Ammon's horn (tissue), 1 donor: ENCODE measurements around the gene TRIM62.

Experiments
- DNase-seq: peaks from one replicate; pipeline ENCODE4 v3.0.0-alpha.2; 2016; ENCODE audit warnings: low spot score

The TRIM62 gene

DNA sequence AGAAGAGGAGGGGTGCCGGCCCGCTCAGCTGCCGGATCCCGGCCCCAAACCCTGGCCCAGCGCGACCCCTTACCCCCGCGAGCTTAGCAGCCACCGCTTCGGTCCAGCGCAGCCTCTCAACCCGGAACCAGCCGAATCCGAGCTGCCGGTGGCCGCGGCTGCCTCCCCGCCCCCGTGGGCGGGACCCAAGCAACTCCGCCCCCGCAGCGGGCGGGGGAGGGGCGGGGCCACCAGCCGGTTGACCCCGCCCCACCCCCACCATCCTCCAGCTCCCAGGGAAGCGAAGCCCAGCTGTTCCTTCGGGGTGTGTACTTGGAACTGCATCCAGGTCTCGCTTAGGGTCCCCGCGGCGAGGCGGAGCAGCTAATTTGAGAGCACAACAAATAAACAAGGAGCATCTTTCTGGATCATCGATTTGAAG lies at the start of gene TRIM62:
Gene TRIM62, minus strand, starts transcription at position 123 of the 421 bp plus-strand sequence. CDS start 611 bp downstream, outside the sequence.
- peak; percentile 90 for DNase-seq

DNA sequence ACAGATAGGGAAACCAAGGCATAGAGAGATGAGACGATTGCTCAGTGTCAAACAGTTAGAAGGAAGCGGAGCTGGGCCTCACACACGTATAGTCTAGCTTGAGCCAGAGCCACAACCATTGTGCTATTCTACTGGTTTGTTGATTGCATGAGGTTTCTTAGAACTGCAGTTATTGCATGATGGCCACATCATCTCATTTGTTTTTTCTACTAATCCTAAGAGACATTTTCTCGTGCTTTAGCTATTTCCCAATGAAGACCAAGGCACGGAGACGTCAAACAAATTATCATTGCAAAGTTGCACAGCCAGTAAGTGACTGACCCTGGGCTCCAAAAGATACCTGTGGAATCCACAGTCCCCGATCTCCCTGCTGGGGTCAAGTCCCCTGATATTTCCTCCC lies 49.3 kb upstream of the TRIM62 start:
- no peak for DNase-seq

DNA sequence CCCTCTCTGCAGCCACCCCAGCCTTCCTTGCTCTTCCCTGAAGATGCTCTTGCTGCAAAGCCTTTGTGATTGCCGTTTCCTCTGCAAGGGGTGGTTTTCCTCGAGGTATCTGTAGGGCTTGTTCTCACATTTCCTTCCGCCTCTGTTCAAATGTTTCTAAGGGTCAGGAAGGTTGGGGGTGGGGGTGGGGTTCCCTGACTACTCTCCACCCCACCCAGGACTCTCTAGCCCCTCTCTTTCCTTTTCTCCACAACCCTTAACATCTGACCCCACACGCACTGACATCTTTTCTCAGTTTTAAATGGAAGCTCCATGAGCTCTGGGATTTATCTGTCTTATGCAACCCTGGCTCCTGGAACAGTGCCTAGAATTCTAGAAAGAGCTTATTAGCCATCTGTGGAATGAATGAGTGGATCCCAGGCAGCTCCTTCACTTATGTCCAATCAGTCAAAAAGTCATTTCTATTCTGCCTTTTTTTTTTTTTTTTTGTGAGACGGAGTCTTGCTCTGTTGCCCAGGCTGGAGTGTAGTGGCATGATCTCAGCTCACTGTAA lies 47.2 kb upstream of the TRIM62 start:
- peak; percentile 76 for DNase-seq

DNA sequence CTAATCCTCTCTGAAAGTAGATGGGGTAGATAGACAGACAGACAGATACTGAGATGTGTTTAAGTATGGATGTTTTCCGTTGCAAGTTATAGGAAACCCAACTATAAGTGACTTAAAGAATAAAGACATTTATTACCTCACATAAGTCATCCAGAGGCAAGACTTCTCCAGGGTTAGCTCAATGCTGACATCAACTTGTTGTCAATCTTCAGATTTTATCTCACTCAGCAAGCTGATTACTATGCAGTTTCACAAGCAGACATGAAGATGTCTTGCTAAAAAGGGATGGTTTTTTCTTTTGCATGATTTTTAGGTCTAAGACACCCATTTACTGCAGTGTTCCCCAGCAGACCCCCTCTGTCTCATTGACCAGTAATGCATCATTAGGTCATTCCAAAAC lies 43.7 kb upstream of the TRIM62 start:
- no peak for DNase-seq

DNA sequence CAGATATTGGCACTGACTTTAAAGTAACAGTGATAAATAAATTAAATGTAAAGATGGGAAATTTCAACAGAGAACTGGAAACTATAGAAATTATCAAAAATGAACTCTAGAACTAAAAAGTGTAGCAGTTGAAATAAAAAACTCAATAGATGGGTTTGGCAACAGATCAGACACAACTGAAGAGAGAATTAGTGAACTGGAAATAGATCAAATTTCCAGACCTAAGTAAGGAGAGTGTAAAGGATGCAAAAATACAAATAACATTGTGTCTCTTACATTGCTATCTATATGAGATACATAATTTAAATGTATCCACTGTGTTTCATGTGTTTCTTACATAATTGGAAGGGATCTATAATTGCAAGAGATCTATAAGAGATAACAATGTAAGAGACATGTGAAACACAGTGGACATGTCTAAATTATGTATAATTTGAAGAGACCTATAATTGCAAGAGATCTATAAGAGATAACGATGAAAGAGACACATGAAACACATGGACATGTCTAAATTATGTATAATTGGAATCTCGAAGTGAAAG lies 42.4 kb upstream of the TRIM62 start:
- no peak for DNase-seq

DNA sequence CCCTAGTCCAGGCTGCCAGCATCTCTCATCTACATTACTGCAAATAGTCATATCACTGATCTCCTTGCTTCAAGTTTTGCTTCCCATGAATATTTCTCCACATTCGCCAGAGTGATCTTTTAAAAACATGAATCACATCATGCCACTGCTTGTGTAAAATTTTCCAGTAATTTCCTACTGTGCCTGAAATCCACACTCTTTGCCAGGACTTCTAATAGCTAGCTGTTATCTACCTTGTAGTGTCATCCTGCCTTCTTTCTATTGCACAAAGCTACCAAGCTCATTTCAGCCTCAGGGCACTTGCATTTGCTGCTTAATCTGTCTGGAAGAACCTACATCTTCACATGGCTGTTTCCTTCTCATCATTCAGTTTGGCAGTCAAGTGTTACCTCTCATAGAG lies 40.5 kb upstream of the TRIM62 start:
- DNase-seq, result no peak

DNA sequence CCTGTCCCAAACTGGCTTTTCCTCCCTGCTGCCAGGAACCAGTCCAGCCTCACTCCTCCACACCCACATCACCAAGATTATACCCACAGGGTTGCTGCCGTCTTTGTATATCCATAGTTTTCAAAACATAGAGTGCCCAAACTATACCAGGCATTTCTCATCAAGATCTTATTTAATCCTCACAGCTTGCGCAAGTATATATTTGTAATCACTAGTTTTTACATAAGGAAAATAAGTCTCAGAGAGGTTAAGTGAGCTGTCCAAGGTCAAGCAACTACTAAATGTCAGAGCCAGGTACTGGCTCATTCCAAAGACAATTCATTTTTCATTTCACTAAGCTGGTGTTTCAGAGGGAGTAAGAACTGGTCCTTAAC lies 39.5 kb upstream of the TRIM62 start:
- no peak for DNase-seq

DNA sequence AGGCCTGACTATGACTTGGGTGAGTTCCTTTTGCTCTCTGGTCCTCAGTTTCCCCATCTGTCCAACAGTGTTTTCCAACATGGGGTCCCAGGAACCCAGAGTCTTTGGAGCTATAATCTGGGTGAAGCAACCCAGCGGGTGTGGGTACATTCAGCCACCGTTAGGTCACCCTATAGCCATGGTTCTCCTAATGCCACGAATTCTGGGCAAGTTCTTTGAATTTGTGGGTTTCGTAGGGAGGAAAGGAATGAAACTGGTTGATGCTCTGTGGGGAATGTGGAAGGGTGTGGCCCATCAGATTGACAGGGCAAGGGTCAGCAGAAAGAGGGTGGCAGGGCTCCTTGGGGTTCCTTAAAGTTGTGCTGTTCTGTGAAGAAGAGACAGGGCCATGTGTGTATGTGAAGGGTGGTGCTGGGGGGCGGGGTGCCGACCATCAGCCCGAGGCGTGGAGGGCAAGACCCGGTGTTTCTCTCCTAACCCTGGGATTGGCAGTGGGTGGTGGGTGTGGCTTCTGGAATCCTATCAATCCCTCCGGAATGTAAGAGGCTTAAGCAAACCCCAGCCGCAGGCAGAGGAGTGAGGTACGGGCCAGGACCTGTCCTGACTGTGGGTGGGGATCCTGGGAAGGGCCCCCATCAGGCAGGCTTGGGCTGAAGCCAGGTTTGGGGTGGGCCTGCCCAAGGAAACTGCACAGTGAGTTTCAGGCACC lies 39.0 kb upstream of the TRIM62 start:
- no peak for DNase-seq

DNA sequence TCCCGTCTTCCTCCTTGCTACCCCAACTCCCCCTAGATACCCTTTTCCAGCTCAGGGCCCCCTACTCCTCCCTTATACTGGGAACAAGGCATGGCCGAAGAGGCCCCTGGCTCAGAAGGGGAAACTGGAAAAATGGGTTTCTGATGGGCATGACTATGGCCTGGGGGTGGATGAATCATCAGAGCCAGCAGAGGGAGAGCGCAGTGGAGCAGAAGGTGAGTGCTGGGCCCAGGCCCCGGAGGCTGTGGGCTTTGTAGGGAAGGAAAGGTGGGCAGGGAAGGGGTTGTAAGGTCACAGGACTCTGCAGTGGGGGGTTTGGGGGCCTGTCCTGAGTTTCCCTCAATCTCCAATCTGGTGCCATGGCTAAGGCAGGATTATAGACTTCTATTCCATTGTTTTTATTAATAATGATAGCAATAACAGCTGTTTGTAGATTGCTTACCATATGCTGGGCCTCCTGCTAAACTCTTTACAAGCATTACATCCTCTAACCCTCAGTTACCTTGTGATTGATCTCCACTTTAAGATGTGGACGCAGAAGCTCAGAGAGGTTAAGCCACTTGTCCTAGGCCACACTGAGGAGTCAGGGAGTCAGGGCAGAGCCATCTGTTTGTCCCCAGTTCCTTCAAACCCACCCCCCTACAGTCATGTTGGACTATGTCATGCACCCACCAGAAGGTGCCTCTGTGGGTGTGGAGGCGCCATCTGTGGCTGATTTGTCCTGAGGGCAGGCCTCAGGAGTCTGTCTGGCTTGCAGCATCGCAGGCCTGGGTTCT lies 38.2 kb upstream of the TRIM62 start:
- DNase-seq, result no peak

DNA sequence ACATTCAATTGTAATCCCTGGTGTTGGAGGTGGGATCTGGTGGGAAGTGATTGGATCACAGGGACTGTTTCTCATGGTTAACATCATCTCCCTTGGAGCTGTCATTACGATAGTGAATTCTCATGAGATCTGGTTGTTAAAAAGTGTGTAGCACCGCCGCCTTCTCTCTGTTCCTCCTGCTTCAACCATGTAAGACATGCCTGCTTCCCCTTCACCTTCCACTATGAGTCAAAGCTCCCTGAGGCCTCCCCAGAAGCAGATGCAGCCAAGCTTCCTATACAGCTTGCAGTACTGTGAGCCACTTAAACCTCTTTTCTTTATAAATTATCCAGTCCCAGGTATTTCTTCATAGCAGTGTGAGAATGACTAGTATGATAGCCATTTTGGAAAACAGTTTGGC lies 30.1 kb upstream of the TRIM62 start:
- no peak for DNase-seq

DNA sequence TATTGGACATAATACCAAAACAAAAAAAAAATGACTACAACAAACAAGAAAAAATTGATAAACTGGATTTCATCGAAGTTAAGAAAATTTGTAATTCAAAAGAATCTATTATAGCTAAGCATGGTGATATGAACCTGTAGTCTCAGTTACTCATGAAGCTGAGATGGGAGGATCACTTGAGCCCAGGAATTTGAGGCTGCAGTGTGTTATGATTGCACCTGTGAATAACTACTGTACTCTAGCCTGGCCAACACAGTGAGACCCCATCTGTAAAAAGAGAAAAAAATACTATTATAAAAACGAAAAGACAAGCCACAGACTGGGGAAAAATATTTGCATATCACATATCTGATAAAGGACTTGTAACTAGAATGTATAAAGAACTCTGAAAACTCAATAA lies 24.5 kb upstream of the TRIM62 start:
- no peak for DNase-seq

DNA sequence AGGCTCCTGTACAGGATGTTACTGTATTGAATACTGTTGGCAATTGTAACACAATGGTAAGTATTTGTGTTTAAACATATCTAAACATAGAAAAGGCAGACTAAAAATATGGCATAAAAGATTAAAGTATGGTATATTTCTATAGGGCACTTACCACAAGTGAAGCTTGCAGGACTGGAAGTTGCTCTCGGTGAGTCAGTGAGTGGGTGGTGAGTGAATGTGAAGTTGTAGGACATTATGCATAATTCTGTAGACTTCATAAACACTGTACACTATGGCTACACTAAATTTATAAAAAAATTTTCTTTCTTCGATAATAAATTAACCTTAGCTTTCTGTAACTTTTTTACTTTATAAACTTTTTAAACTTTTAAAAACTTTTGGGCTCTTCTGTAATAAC lies 13.7 kb upstream of the TRIM62 start:
- no peak for DNase-seq

DNA sequence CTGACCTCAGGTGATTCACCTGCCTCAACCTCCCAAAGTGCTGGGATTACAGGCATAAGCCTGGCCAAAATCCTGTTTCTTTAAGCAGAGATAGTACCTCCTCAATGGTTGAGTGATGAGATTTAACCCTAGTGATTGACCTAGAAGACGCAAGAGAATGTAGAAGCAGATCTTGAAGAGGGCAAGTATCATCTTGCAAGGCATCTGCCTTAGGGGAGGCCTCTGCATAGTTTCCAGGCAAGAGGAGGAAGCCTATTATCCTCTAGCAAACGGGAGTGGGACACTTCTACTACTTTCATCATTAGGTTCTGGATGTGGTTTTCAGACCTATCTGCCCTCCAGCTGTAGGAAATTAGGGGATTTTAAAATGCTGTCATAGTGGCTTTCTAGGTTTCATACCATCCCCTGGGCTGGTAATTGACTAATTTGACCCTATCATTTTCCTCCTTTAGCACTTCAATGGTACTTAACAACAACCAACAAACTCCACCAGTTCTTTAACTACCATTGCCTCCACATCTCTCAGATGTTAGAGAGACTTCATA lies 10.0 kb upstream of the TRIM62 start:
- no peak for DNase-seq

DNA sequence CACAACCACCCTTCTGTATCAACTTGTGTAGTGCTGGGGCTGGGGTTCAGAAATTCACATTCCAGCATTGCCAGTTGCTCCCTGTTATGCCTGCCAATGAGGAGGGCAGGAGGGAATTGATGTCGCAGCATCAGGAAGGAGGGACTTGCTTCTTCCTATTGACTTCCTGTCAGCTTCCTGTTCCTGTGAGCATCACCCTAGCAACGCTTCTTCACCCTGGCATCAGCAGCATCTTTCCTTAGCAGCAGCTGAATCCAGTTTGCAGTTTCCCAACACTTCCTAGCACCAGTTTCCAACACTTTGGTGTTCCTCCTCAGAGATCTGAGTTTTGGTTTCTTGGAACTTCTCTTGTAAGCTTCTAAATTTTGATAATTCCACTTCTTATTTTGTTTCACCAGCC lies 8.9 kb upstream of the TRIM62 start:
- peak; percentile 50 for DNase-seq

DNA sequence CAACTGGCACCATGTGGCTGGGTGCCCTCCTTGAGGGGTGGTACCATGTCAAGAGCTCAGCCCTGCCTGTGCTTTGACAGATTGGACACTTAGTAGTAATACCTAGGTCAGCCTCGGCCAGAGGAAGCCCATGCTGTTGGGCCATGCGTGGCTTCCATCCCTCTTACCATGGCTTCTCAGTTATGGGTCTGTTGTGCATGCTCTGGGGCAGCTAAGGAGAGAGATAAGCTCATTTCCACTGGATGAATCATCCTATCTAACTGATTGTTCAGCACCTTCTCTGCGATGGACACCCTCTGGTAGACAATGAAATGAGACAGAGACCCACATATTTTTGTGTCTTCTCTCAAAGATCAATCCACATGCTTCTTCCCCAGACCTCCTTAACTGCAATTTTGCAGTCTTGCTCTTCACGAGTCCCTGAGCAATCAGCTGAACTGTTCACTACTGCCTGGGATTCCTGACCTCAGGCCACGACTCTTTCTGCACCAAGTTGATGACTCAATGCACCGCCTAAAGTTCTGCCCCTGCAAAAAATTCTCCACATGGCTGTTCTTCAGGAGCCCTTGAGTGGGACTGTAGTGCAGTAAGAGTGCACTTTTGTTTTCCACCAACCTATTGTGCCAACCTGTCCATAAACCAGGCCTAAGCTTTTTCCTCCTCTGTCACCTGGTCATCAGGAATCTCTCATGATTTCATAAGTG lies 6.9 kb upstream of the TRIM62 start:
- DNase-seq, result no peak

DNA sequence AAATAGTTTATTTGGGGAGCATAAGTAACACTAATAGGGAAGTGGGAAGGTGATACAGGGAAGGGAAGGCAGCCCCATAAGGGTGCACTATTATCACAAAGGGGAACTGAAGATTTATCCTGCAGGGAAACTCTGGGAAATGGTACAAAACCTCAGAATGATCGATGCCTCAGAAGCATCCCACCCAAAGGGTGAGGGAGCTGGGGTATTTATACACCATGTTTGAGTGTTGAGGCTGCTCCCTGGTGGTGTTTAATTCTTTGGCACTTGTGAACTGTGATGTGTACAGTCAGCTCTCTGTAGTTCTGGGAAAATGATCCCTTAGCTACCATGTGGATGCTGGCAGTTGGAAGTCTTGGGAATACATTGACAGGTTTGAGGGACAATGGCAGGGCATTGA lies 5.1 kb upstream of the TRIM62 start:
- DNase-seq, result no peak

DNA sequence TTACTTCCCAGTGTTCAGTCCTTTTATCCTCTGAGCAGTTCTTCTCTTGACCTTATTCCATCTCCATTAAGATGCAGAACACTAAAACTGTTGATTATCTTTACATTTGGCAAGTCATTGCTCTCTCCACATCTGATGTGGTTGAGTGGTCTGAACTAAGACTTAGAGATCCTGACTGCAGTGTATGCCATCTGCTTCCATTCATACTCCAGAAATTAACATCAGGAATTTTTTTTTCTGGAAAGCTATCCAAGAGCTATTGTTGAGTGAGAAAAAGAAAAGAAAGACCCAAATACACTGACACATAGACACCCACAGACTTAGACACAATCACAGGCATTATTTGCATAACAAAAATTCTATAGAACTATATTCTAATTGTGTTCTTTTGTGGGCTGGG lies 3.7 kb upstream of the TRIM62 start:
- no peak for DNase-seq

DNA sequence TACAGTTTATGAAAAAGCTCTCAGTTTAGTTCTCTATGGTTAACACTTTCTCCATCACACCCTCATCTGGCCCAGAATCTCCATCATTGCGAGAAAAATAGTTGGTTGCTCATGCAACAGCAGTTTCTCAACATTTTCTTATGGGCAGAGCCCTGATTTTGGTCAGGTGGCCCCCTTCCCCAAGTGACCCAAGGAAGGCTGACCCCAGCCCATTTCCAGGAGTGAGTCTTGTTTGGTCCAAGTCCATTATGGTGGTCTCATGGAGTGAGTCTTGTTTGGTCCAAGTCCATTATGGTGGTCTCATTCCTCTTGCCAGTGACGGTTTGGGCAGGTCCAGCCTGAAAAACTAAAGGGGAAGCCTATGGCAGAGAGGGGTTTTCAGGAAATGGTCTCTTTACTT lies 1.5 kb upstream of the TRIM62 start:
- DNase-seq, result no peak

DNA sequence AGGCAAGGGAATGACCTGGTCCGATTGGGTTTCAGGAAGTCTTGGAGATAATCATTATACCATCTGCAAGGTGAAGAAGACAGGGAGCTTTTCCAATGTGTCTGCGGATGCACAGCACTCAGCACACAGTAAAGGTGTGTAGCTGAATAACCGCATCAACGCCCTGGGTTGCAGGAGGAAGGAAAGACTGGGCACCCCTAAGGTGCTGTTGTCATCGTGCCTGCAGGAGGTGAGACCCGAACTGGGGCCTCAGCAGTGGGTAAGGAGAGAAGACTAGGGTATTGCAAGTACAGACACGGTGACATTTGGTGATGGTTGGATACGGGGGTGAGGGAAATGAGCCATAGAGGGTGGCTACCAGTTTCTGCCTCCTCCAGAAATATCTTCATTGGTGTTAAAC lies 1.1 kb upstream of the TRIM62 start:
- DNase-seq, result no peak

DNA sequence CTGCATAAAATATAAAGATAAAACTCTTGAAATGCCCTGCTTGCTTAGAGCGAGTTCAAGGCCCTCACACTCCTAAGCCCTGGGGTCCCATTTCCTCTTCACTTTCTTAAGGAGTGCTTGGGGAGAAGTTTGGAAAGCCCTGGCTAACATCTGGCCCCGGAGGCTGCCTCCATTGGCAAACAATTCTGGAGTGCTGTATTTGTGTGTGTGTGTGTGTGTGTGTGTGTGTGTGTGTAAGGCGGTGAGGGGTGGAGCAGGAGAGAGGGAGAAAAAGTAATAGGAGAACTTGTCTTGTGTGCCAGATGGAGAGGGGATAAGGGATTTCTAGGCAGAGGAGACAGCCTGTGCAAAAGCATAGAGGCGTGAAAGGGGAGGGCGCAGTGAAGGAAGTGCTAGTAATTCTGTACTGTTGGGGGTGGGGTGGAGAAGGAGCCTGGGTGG lies 578 bp upstream of the TRIM62 start:
- DNase-seq, result no peak

DNA sequence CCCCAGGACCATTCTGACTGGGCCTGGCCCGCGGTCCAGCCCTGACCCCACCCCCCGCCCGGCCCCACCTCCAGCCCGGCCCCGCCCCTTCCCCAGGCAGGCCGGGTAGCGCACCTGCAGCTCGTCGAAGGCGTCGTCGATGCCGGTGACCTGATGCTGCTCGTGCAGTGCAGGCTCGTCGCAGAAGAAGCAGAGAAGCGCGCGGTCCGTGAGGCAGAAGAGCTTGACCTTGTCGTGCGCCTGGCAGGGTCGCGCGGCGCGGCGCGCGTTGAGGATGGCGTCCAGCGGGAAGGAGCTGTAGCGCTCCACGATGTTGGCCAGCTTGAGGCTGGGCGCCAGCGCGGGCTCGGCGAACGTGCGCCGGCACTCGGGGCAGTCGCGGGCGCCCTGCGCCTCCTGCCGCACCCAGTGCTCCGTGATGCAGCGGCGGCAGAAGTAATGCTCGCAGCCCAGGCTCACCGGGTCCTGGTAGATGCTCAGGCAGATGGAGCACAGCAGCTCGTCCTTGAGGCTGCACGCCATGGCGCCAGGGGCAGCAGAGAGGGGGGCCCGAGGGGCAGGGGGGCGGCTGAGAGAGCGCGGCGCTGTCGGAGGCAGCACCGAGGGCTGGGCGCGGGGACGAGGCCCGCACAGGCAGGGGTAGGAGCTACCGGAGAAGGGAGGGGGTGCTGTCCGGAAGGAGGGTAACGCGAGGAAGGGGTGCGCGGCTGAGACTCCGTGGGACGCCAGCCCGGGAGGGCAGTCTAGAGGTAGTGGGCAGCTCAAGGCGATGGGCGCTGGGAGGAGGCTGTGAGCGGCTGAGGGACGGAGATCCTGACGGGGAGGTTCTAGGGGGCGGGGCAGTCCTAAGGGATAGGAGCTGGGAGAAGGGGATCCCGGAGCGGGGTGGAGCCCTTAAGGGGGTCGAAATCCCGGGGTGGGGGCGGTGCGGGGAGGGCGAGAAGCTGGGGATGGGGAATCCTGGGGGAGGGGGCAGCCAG lies 642 bp downstream of the TRIM62 start:
- DNase-seq, result peak; percentile 96
